Measurements from ENCODE around the gene PI4KA. TPM values are rescaled to one million over a fixed set of nuclear protein-coding genes. Genes with fewer than 3 reads are reported as not detected.
"Not testable (repeated sequence)": the region's sequence is repeated elsewhere in the genome, so short reads cannot be mapped to it uniquely, and the experiment has no call there.

Gene PI4KA
- total RNA-seq, 1 donor from 2014 or later, result 24.1 TPM

DNA sequence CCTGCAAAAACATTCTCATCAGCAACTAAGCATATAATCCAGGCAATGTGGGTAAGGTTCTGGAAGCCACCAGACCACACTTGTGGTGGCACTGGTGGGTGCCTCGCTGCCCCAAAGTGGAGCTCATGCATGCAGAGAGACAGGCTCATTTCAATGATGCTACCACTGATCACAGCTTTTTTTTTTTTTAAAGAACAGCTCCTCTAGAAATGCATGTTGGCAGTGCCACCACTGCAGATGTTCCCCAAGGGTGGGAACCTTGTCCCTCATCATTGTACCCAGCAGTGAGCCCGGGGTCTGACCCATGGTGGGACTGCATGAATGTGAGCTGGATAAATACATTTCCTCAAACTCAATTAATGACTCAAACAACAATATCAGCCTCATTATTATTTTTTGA lies 115.8 kb downstream of the PI4KA start:
- DNase-seq (ENCODE audit: low read depth), result no peak
- H3K4me3 ChIP-seq (ENCODE audit: low read depth, low read length), result no peak overlapping the region
- TF ChIP-seq, protein P1, sequence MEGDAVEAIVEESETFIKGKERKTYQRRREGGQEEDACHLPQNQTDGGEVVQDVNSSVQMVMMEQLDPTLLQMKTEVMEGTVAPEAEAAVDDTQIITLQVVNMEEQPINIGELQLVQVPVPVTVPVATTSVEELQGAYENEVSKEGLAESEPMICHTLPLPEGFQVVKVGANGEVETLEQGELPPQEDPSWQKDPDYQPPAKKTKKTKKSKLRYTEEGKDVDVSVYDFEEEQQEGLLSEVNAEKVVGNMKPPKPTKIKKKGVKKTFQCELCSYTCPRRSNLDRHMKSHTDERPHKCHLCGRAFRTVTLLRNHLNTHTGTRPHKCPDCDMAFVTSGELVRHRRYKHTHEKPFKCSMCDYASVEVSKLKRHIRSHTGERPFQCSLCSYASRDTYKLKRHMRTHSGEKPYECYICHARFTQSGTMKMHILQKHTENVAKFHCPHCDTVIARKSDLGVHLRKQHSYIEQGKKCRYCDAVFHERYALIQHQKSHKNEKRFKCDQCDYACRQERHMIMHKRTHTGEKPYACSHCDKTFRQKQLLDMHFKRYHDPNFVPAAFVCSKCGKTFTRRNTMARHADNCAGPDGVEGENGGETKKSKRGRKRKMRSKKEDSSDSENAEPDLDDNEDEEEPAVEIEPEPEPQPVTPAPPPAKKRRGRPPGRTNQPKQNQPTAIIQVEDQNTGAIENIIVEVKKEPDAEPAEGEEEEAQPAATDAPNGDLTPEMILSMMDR (conservative IDR thresholded peaks at IDR 0.05; ENCODE audit: low read depth, low read length), result no peak

DNA sequence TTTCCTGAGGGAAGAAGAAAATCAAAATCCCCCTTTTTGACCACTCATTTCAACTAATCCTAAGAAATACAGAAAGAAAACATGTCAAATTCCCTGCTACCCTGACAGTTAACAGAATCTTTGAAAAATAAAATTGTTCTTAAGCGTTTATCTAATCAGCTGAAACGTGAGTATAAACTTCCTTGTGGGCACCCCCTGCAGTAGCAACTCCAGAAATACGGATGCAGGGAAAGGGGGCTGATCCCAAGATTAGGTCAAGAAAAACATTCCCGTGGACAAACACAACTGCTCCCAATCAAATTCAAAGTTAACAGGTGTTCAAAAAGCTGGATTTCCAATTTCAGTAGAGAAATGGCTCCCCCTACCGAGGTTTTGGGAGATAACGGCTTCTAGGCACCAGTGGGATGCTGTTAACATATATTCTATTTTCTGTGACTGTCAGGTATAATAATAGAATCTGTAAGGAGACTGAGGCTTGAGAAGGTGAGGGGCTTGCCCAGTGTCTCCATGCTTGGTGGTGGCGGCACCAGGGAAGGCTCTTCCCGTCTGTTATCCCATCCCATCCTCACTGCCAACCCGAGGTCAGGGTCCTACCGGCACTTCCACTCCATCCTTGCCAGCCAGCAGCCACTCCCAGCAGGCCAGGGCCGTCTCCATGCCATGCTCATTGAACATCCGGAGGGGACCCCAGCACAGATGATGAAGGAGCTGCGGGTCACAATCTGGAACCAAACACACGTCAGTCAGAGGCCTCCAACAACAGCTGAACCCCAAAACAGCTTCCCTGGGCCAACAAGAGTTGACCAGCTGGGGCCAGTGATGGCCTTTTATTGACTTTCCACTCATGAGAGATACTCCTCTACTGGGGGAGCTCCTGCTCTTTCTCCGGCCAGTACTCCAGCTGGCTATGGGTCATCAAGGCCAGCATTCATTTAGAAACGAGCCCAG lies 116.7 kb downstream of the PI4KA start:
- no peak for DNase-seq (ENCODE audit: low read depth)
- TF ChIP-seq, protein P1 (conservative IDR thresholded peaks at IDR 0.05; ENCODE audit: low read depth, low read length), result peak; percentile 74
- H3K4me3 ChIP-seq (ENCODE audit: low read depth, low read length), result no peak overlapping the region

DNA sequence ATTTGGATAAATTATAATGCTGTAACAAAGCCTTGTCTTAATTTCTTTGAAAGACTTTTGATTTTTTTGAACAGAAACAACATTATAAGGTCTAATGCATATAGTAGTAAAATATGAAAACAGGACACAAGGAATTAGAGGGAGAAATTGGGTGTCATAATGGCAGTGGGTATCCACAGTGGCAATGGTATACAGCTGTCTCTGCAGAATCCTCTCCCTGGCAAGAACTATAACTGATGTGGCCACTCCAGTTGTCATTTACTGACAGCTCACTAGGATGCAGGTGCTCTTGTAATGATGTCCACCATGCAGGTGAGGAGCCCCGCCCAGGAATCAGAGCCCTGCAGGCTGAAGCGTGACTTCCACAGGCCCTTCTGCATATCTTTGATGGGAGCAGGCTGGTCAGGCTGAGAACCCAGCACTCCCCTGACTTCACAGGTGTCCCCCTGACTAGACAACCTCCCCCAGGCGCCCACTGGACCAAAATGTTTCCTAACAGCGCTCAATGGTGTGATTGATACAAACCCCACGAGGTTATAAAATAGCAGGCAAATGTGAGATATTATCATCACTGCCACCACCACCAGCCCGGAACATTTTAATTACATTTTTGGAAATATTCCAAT lies 117.5 kb downstream of the PI4KA start:
- no peak for DNase-seq (ENCODE audit: low read depth)
- H3K4me3 ChIP-seq (ENCODE audit: low read depth, low read length), result no peak overlapping the region
- TF ChIP-seq, protein P1 (conservative IDR thresholded peaks at IDR 0.05; ENCODE audit: low read depth, low read length), result no peak

DNA sequence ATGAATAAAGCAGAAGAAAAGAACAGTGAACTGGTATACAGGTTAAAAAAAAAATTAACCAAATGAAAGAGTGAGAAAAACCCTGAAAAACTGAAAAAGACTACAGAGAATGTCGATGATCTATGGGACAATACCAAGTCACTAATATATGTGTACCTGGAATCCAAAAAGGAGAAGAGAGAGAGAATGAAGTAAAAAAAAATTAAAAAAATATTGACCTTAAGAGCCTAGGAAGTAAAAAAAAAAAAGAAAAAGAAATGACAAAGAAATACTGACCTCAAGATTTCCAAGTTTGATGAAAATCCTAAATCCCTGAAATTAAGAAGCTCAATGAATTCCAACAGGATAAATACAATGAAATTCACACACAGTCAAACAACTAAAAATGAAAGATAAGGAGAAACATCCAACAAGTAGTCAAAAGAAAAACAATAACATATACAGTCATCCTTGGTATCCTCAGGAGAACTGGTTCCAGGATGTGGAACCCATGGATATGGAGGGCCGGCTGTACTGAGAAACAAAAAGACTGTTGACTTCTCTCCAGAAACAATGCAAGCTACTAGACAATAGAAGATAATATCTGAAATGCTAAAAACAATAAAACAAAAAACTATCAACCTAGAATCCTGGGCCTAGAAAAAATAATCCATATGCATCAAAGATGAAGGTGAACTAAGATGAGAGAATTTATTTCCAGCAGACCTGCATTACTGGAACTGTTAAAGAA lies 118.2 kb downstream of the PI4KA start:
- DNase-seq (ENCODE audit: low read depth), result no peak
- no peak overlapping the region for H3K4me3 ChIP-seq (ENCODE audit: low read depth, low read length)
- TF ChIP-seq, protein P1 (conservative IDR thresholded peaks at IDR 0.05; ENCODE audit: low read depth, low read length), result no peak

DNA sequence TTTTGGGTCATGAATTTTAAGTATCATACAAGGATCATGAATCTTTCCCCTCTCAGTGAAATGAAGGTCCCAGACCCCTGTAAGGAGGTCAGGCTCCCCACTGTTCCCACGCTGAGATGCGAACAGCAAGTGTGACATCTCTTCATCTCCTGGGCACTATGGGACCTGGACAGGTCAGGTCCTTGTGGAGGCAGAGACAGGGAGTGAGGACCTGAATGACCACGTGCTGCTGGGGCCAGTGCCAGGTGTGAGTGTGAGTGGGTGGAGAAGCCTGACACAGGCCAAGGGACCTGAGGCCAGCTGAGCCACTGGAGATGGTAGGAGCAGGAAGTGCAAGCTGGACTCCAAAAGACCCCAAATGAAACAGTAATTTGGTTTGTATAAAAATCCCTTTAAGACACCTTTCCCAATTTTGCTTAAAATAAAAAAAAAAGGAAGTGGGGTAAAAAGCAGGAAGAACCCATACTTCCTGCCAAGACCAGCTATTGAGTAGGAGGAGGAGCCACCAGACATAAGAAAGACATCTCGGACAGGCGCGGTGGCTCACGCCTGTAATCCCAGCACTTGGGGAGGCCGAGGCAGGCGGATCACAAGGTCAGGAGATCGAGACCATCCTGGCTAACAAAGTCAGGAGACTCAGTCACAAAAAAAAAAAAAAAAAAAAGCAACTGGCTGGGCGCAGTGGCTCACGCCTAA lies 120.1 kb downstream of the PI4KA start:
- DNase-seq (ENCODE audit: low read depth), result no peak
- no peak overlapping the region for H3K4me3 ChIP-seq (ENCODE audit: low read depth, low read length)
- TF ChIP-seq, protein P1 (conservative IDR thresholded peaks at IDR 0.05; ENCODE audit: low read depth, low read length), result no peak

DNA sequence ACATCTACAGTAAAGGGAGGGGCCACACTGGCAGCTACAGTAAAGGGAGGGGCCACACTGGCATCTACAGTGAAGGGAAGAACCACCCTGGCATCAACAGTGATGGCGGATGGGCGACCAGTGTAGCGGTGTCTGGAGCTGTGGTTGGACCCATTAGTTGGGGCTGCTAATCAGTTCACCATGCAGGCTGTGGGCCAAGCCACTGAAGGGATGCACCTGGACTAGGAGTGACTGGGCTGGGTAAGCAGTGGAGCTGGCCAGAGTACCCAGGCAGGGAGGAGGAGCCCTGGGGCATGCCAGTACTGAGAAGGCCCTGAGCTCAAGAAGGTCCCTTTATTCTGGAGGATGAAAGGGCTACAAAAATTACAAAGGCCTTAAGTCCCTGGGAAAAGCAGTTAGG lies 121.7 kb downstream of the PI4KA start:
- DNase-seq (ENCODE audit: low read depth); H3K4me3 ChIP-seq (ENCODE audit: low read depth, low read length): not testable (repeated sequence)

DNA sequence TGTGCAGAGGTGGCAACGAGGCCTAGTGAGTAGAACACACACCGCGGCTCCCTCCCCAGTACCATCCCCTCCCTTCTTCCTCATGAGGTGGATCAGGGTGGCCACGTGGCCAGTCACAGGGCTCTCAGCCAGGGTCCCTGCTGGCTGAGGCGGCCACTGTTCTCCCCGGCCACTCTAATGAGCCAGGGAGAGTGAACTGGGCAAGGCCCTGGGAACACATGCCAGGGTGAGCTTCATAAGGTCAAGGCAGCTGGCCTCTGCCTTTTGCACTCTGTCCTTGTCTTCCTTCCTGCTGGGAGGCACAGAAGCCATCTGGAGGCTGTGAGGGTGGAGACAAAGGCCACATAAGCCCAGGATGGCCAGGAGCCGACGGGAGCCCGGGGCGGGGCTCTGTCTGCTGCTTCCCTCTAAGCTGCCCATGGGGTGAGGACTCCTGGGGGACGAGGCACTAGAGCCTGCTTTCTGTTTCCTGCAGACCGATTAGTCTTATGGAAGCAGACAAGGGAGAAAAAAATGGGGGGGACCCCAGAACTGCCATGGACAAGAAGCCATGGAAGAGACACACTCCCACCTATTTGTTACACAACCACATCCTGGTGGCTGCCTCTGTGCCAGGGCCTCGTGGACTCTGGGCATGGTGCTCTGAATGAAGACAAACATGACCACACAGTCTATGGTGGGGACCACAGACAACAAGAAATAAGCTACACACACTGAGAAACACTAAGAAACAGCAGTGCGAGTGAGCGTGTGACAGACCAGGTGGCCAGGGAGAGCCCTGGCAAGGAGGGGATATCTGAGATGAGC lies 123.1 kb downstream of the PI4KA start:
- not testable (repeated sequence) for DNase-seq (ENCODE audit: low read depth); H3K4me3 ChIP-seq (ENCODE audit: low read depth, low read length)

DNA sequence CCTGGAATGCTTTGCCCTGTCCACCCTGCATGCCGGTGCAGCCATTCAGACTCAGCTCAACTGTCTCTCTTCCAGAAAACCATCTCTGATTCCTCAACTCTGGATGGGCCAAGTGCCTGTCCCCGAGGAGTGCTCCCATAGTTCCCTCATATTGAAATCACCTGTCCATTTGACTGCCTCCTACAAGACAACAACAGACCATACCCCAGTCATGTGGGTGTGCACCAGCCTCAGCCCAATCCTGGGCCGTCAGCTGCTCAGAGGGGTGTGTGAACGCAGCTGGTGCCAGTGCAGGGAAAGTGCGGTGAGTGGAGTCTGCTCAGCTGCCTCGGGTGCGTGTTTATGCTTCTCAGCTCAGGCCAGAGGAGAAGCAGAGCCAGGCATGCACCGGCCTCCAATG lies 126.2 kb downstream of the PI4KA start:
- H3K4me3 ChIP-seq (ENCODE audit: low read depth, low read length); DNase-seq (ENCODE audit: low read depth): not testable (repeated sequence)
